ENCODE measurements around the gene MCC.
"Not testable (repeated sequence)": the region's sequence is repeated elsewhere in the genome, so short reads cannot be mapped to it uniquely, and the experiment has no call there.

MCC gene

DNA sequence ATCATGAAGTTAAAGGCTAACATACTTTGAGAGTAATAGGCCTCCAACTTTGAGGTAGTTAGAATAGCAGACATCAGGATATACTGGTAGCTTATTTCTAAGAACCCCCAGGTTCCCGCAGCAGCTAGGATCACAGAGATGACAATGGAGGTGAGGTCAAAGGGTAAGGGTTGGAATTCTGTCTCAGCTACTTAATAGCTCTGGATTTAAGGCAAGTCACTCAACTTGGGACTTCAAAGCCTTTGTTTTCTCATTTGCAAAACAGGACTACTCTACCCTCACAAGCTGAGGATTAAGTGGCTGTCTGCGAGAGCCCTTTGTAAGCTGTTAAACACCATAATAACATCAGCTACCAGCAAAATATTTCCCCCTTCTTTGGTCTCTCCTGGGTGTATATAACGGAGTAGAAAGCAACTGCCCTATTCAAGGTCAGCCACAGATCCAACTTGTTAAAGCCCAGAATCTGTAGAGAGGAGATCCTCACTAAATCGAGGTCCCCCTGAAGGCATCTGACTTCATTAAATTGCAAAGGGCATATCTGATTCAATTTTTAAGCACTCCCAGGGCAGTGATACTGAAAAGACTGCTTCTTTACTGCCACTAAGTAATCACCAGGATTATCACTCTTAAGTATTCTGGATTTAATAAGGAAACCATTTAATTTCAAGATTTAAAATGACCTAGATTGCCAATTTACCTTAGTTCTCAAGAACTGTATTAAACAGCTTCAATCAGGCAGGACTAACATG lies 407.0 kb downstream of the MCC start:
- TF ChIP-seq ZNF274 (IDR thresholded peaks at IDR 0.05; ENCODE audit: low read depth, low read length) = no peak
- no peak overlapping the region for H3K4me3 ChIP-seq (ENCODE audit: low read length)

DNA sequence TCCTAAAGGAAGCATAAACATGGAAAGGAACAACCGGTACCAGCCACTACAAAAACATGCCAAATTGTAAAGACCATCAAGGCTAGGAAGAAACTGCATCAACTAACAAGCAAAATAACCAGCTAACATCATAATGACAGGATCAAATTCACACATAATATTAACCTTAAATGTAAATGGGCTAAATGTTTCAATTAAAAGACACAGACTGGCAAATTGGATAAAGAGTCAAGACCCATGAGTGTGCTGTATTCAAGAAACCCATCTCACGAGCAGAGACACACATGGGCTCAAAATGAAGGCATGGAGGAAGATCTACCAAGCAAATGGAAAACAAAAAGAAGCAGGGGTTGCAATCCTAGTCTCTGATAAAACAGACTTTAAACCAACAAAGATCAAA lies 411.6 kb downstream of the MCC start:
- not testable (repeated sequence) for H3K4me3 ChIP-seq (ENCODE audit: low read length)

DNA sequence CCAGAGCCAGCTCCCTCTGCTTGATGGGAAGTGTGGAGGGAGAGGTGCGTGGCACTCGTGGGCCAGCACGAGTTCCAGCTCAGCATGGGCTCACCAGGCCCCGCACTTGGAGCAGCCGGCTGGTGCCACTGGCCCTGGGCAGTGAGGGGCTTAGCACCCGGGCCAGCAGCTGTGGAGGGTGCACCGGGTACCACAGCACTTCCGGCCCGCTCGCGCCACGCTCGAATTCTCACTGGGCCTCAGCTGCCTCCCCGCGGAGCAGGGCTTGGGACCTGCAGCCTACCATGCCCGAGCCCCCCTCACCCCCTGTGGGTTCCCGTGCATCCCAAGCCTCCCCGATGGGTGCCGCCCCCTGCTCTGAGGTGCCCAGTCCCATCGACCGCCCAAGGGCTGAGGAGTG lies 413.2 kb downstream of the MCC start:
- no peak overlapping the region for H3K4me3 ChIP-seq (ENCODE audit: low read length)
- TF ChIP-seq ZNF274 (IDR thresholded peaks at IDR 0.05; ENCODE audit: low read depth, low read length) = no peak

DNA sequence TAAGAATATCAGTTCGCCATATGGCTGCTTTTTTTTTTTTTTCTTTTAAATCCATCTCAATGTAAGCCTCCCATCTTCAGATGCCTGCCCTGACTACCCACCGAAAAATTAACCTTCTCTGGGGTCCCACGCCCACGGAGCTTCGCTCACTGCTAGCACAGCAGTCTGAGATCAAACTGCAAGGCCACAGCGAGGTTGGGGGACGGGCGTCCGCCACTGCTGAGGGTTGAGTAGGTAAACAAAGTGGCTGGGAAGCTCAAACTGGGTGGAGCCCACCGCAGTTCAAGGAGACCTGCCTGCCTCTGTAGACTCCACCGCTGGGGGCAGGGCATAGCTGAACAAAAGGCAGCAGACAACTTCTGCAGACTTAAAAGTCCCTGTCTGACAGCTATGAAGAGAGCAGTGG lies 414.6 kb downstream of the MCC start:
- H3K4me3 ChIP-seq (ENCODE audit: low read length) = not testable (repeated sequence)

DNA sequence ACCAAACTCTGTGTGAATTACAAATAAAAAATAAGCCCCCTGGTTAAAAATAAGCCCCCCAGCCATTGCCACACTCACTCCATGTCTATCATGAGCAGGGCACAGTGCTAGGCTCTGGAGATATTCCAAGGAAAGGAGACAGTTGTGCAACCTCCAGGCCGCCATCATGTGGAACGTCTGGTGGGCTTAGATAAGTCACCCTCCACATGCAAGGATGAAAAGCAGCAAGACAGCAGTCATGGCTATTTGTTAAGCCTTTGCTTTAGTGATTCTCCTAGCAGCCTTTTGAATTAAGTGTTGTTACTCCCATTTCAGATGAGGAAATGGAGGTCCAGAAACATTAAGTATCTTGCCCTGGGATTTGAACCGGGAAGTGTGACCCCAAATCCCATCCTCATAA lies 416.9 kb downstream of the MCC start:
- no peak for TF ChIP-seq ZNF274 (IDR thresholded peaks at IDR 0.05; ENCODE audit: low read depth, low read length)
- H3K4me3 ChIP-seq (ENCODE audit: low read length) = no peak overlapping the region

DNA sequence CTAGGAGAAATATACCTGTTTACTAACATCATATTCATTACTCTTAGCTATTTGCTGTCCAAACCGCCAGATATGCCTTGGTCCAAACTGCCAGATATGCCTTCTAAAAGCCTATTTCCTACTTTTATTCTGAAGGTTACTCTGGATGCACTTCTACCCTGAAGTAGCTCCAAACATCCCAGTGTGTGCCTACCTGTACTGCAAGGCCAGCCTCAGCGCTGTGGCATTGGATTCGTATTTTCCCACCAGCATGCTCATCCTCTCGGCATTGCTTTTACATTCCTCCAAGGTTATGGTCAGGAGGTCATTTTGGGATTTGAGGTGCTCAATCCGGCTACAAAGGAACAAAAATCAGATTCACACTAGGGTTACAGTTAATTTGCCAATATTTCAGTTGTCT lies 417.4 kb downstream of the MCC start:
- TF ChIP-seq ZNF274 (IDR thresholded peaks at IDR 0.05; ENCODE audit: low read depth, low read length) = no peak
- H3K4me3 ChIP-seq (ENCODE audit: low read length) = no peak overlapping the region

DNA sequence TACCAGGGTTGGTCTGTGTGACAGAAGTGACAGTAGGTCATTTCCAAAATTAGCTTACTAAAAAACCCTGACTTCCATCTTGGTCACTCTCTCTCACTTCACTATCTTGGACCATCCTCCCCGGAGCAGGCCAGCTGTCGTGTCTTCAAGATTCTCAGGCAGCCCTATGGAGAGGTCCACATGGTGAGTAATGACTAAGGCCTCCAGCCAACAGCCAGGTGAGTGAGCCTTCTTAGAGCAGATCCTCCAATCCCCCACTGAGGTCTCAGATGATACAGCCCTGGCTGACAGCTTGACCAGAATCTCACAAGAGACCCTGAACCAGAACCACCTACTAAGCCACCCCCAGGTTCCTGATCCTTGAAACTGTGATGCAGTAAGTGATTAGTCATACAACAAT lies 419.7 kb downstream of the MCC start:
- TF ChIP-seq ZNF274 (IDR thresholded peaks at IDR 0.05; ENCODE audit: low read depth, low read length) = no peak

DNA sequence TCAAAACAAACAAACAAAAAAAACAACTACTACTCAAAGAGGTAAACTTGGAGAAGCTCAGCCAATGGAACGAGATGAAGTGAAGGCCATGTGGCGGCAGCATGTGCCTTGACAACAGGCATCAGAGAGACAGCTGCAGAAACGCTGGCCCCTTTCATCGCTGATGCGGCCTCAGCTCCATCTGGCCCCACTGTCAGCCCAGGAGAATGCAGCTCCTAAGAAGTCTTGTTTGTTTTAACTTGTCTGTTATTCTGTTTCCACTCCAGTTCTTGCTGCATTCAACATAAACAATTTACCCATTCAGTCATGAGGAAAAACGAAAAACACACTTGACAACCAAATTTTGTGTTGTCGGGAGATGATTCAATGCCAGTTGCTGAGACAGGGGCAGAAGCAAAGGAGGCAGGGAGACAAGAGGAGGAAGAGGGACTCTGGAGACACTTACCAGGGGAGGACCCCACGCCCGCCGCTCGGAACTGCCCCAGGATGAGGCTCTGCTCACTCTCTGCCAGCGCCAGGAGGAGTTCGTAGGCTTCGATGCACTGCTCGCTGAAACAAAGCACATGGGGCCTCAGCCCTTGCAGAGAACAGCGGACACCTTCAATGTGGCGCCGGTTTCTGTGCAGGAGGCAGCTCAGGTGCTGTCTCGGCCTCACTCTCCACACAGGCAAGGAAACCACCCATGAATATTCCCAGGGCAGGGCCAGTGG lies 420.5 kb downstream of the MCC start:
- H3K4me3 ChIP-seq (ENCODE audit: low read length) = no peak overlapping the region
- no peak for TF ChIP-seq ZNF274 (IDR thresholded peaks at IDR 0.05; ENCODE audit: low read depth, low read length)

More for the DNA sequence above, 419.7 kb downstream of the MCC start:
- H3K4me3 ChIP-seq (ENCODE audit: low read length) = no peak overlapping the region

DNA sequence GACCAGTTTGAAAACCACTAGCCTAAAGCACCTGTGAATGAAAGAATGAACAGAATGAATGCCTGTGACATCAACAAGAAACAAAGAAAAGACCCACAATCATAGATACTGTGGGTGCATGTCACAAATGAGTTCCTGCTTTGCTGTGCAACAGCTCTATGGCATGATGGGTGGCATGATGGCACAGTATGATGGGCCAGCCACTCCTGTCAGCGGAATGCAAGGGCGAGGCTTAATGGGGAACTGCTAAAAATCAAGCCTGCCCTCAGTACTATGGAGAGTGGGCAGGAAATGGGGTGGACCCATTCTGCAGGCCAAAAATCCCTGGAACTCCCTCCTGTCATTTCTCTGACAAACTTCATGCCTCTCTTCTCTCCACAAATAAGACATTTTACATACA lies 422.6 kb downstream of the MCC start:
- no peak for TF ChIP-seq ZNF274 (IDR thresholded peaks at IDR 0.05; ENCODE audit: low read depth, low read length)

DNA sequence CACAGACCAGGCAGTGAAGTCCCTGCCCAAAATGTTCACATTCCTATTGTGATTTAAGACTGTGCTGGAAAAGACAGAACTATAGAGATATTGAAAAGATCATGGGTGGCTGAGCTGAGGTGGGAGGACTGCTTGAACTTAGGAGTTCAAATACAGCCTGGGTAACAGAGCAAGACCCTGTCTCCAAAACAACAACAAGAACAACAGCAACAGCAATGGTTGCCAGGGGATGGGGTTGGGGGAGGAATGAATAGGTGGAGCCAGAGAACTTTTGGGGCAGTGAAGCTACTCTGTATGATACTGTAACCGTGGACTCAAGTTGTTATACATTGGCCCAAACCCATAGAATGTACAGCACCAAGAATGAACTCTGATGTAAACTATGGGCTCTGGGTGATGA lies 423.4 kb downstream of the MCC start:
- H3K4me3 ChIP-seq (ENCODE audit: low read length) = no peak overlapping the region

More for the DNA sequence above, 422.6 kb downstream of the MCC start:
- H3K4me3 ChIP-seq (ENCODE audit: low read length) = no peak overlapping the region

DNA sequence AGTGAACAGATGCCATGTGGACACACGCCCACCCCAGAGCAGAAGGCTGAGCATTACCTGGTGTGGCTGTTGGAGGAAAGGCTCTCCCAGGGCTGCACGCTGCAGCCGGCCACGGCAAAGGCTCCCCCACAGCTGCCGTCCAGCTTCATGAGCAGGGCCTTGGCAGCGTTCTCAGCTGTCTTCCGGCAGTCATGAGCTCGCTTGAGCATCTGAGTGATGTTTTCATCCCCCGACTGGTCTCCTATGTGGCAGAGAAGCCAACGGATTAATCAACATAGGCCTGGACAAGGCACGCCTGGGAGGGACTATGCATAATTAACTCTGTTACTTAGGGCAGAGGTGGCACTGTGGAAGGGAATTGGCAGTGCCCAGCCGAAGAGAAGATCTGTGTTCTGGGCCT lies 424.3 kb downstream of the MCC start:
- no peak overlapping the region for H3K4me3 ChIP-seq (ENCODE audit: low read length)
- TF ChIP-seq ZNF274 (IDR thresholded peaks at IDR 0.05; ENCODE audit: low read depth, low read length) = no peak

More for the DNA sequence above, 423.4 kb downstream of the MCC start:
- TF ChIP-seq ZNF274 (IDR thresholded peaks at IDR 0.05; ENCODE audit: low read depth, low read length) = no peak

DNA sequence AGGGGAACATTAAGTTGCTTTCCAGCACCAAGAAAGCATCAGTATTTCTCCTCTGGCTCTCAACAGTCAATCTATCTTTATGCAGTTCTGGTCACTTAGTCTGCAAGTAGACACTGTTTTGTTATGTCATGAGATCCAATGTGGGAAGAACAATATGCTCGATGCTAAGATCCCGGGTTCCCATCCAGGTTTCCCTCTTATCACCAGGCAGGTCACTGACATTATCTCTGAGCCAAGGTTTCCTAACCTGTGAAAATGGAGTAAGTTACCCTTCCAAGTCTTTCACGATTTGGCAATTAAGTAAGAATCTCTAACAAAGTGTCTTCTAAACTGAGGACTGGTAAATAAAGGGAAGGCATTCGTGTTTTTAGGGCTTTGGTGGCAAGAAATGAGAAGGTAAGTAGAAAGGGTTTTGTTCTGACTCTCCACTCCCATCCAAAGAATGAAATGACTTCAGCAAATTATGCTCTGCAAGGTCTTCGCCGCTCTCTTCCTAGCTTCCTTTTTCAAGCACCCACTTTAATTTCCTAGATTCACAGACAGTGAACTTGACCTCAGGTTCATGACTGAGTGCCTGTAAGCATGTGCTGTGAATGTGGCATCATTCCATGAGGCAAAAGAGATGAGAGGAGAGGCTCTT lies 425.3 kb downstream of the MCC start:
- no peak overlapping the region for H3K4me3 ChIP-seq (ENCODE audit: low read length)
- no peak for TF ChIP-seq ZNF274 (IDR thresholded peaks at IDR 0.05; ENCODE audit: low read depth, low read length)

DNA sequence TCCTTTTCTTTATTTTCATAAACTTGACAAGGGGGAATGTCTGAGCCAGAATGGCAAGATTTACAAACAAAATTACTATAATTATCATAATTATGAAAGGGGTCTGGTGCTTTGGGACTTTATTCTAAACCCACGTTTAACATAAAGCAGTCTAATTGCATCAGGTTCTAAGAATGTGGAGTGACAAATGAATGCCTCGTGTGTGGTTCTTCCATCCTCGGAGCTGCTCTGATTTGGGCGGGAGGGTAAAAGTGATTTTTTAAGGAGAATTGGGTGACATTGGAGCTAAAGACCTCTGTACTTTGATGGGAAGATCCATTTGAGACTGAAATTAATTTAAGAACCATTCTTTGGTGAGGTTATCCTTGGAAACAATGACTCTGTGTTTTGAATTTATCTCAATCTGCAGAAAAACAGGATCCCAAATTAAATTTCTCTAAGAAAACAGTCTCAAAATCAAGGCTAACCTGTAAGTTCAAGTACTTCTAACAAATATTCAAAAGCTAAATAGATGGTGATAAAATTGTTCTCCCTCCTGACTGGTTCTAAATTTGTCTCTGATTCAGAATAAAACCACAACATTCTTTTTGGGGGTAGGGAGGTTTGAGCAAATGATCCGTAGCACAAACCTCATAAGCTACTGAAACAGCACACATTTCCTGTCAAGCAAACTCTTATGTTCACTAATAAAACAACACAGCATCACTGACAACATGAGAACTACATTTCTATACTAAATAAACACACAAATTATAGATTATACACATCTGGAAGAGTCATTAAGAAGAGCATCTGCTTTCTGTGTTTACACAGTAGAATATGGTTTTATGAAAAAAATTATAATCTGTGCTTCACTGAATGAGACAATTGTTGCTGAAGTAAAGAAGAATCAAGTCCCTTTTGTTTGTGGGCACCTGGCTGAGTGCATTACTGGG lies 426.1 kb downstream of the MCC start:
- TF ChIP-seq ZNF274 (IDR thresholded peaks at IDR 0.05; ENCODE audit: low read depth, low read length) = no peak
- H3K4me3 ChIP-seq (ENCODE audit: low read length) = no peak overlapping the region

DNA sequence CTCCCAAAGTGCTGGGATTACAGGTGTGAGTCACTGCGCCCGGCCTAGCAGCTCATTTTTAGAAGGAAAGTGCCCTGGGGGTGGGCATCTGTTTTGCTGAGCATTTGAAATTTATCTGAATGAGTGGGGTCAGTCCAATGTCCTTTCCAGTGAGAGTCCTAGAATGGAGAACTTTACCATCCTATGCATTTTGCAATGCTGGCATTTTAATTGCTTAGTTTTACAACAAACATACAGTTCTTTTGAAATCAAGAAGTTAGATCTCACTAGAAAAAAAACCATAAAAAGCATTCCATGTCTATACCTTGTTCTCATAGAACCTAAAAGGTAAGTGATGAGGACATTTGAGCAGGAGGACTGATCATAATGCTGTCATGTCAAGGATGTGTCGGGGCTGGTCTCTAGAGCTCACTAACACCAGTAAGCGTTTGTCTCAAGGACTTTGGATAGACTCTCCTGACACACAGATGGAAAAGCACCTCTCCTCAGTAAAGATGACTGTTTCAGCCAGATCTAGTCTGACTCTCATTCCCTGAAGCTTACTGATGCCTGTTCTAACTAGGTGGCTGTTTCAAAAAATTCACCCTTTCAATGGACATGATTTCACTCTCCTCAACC lies 427.7 kb downstream of the MCC start:
- TF ChIP-seq ZNF274 (IDR thresholded peaks at IDR 0.05; ENCODE audit: low read depth, low read length) = no peak

More for the DNA sequence above, 427.7 kb downstream of the MCC start:
- no peak overlapping the region for H3K4me3 ChIP-seq (ENCODE audit: low read length)

Measured in GM08714 (cell line).